KMS-11 (cell line): ENCODE data around the gene PTH1R.

Experiments
- H2AFZ ChIP-seq: fragments of 200-600 bp; sonication (generic); 2 replicates; pipeline ENCODE4 v1.6.1; 2016; ENCODE audit warnings: antibody characterized with exemption, mixed run types, low read depth
- H3K27ac ChIP-seq: fragments of 200-600 bp; sonication (generic); 2 replicates; pipeline ENCODE4 v1.6.1; 2016; ENCODE audit warnings: mild to moderate bottlenecking, mixed run types
- H3K27me3 ChIP-seq: fragments of 200-600 bp; sonication (generic); 2 replicates; pipeline ENCODE4 v1.6.1; 2017; ENCODE audit warnings: mild to moderate bottlenecking, low read depth, mixed run types, moderate library complexity; ENCODE audit not compliant: insufficient read depth
- H3K36me3 ChIP-seq: fragments of 200-600 bp; sonication (generic); 2 replicates; pipeline ENCODE4 v1.6.1; 2017; ENCODE audit warnings: mild to moderate bottlenecking, mixed run types; ENCODE audit not compliant: insufficient read depth
- H3K4me1 ChIP-seq: fragments of 200-600 bp; sonication (generic); 2 replicates; pipeline ENCODE4 v1.6.1; 2016; ENCODE audit warnings: mild to moderate bottlenecking, low read depth, mixed run types; ENCODE audit not compliant: poor library complexity, severe bottlenecking
- H3K4me2 ChIP-seq: fragments of 200-600 bp; sonication (generic); 2 replicates; pipeline ENCODE4 v1.7.0; 2016; ENCODE audit warnings: mild to moderate bottlenecking, mixed run types
- H3K4me3 ChIP-seq: fragments of 200-600 bp; sonication (generic); IDR thresholded peaks from 2 replicates; pipeline ENCODE4 v1.6.1; 2017; ENCODE audit warnings: low read depth, low read length, mixed read lengths; ENCODE audit not compliant: insufficient read depth
- H3K79me2 ChIP-seq: fragments of 200-600 bp; sonication (generic); 2 replicates; pipeline ENCODE4 v1.6.1; 2016; ENCODE audit warnings: low read depth, mixed run types; ENCODE audit not compliant: insufficient read depth
- H3K9ac ChIP-seq: fragments of 200-600 bp; sonication (generic); 2 replicates; pipeline ENCODE4 v1.6.1; 2016; ENCODE audit warnings: mild to moderate bottlenecking, mixed run types
- H4K20me1 ChIP-seq: fragments of 200-600 bp; sonication (generic); 2 replicates; pipeline ENCODE4 v1.6.1; 2016; ENCODE audit warnings: mild to moderate bottlenecking, mixed run types; ENCODE audit not compliant: insufficient read depth
- CTCF ChIP-seq: fragments of 200-600 bp; sonication (generic); conservative IDR thresholded peaks from 2 replicates; pipeline ENCODE4 v1.6.1; 2017; ENCODE audit warnings: low read depth, mild to moderate bottlenecking, antibody characterized with exemption, low read length, moderate library complexity, mixed read lengths

Gene PTH1R

GRCh38 chr3:46930166-46930944 lies 52.8 kb downstream of the PTH1R start:
- peaks cover 6% of the 10 kb centered on the region; the same call in 1 of the 2 replicates for H3K79me2 ChIP-seq
- no peaks in the 10 kb centered on the region for H4K20me1 ChIP-seq
- no peak overlapping the region for H2AFZ ChIP-seq
- no peak overlapping the region for H3K27ac ChIP-seq
- no peak for TF ChIP-seq CTCF
- no peaks in the 10 kb centered on the region for H3K36me3 ChIP-seq
- no peak overlapping the region for H3K4me3 ChIP-seq
- peaks cover 36% of the 10 kb centered on the region for H3K4me1 ChIP-seq
- H3K4me2 ChIP-seq = no peak overlapping the region
- no peak overlapping the region for H3K9ac ChIP-seq
- H3K27me3 ChIP-seq = no peaks in the 10 kb centered on the region

- no peak overlapping the region for H3K9ac ChIP-seq
- no peak overlapping the region for H3K27ac ChIP-seq
- H3K4me1 ChIP-seq = peaks cover 36% of the 10 kb centered on the region
- H3K27me3 ChIP-seq = no peaks in the 10 kb centered on the region
- H3K79me2 ChIP-seq = peaks cover 6% of the 10 kb centered on the region; the same call in 1 of the 2 replicates
- no peaks in the 10 kb centered on the region for H3K36me3 ChIP-seq
- no peak overlapping the region for H3K4me3 ChIP-seq
- no peak overlapping the region for H2AFZ ChIP-seq
- no peaks in the 10 kb centered on the region for H4K20me1 ChIP-seq
- no peak overlapping the region for H3K4me2 ChIP-seq
- TF ChIP-seq CTCF = no peak
These were observed 53.5 kb downstream of the PTH1R start for GRCh38 chr3:46930945-46931403.

- H3K4me2 ChIP-seq = no peak overlapping the region
These were observed 54.3 kb downstream of the PTH1R start for GRCh38 chr3:46931631-46932331.

More at GRCh38 chr3:46931631-46932331, 54.3 kb downstream of the PTH1R start:
- Histone ChIP-seq H2AFZ (no peak overlapping the region), H3K27ac (no peak overlapping the region), H3K36me3 (no peaks in the 10 kb centered on the region), H4K20me1 (no peaks in the 10 kb centered on the region), H3K4me1 (peaks cover 36% of the 10 kb centered on the region), H3K4me3 (no peak overlapping the region), H3K9ac (no peak overlapping the region), H3K27me3 (no peaks in the 10 kb centered on the region), H3K79me2 (peaks cover 6% of the 10 kb centered on the region; the same call in 1 of the 2 replicates)
- no peak for TF ChIP-seq CTCF
